SK-N-SH (cell line): ENCODE measurements around the gene SHMT2. TPM values are rescaled to one million over a fixed set of nuclear protein-coding genes. Genes with fewer than 3 reads are reported as not detected.

Experiments used
- CTCF ChIA-PET: fragments of 300-600, 350-600 bp; formaldehyde crosslinking; extraction: SDS; loops from one replicate; lab custom pipeline; 2021; lab: Yijun Ruan, JAX
- POLR2A ChIA-PET: fragments of 350-600 bp; sonication (Branson Sonifier 250); formaldehyde crosslinking; extraction: SDS; loops from one replicate; lab custom pipeline; 2020; ENCODE audit warnings: antibody characterized with exemption, inconsistent platforms; lab: Yijun Ruan, JAX
- DNase-seq: peaks from one replicate; pipeline ENCODE4 v3.0.0; 2012
- H2AFZ ChIP-seq: fragments of 200-600 bp; sonication (generic); 2 replicates; pipeline ENCODE4 v1.8.1; 2016; ENCODE audit warnings: antibody characterized with exemption, mild to moderate bottlenecking, low read depth
- H3F3A ChIP-seq: fragments of 200-600 bp; sonication (generic); replicated peaks from 2 replicates; pipeline ENCODE3; 2016; ENCODE audit warnings: antibody characterized with exemption, mild to moderate bottlenecking; ENCODE audit not compliant: insufficient read depth
- H3K27ac ChIP-seq, 2 experiments: fragments of 200-500 bp in 1 of 2; fragments of 200-600 bp in 1 of 2; sonication (Bioruptor generic) in 1 of 2; sonication (generic), shearing (Covaris generic) in 1 of 2; 2 replicates each; pipeline versions ENCODE4 v1.5.1 to v1.6.1; 2014 to 2016; ENCODE audit warnings: low read depth in 2 of 2, inconsistent platforms in 1 of 2, low read length in 1 of 2, mild to moderate bottlenecking in 1 of 2, mixed read lengths in 1 of 2
- H3K27me3 ChIP-seq: fragments of 200-600 bp; sonication (generic), shearing (Covaris generic); 2 replicates; pipeline ENCODE4 v1.6.1; 2016; ENCODE audit warnings: mixed run types; ENCODE audit not compliant: insufficient read depth
- H3K36me3 ChIP-seq, 2 experiments: fragments of 200-500 bp in 1 of 2; fragments of 200-600 bp in 1 of 2; sonication (Bioruptor generic) in 1 of 2; sonication (generic) in 1 of 2; replicated peaks in 1 of 2; 2 replicates each; pipeline versions ENCODE3 to v1.5.1; 2014 to 2016; ENCODE audit warnings: low read length in 1 of 2, mild to moderate bottlenecking in 1 of 2; ENCODE audit not compliant: insufficient read depth in 2 of 2, control insufficient read depth in 1 of 2
- H3K4me1 ChIP-seq, 2 experiments: fragments of 200-500 bp in 1 of 2; fragments of 200-600 bp in 1 of 2; sonication (Bioruptor generic) in 1 of 2; sonication (generic), shearing (Covaris generic) in 1 of 2; 2 replicates each; pipeline versions ENCODE4 v1.5.1 to v1.6.1; 2014 to 2016; ENCODE audit warnings: low read depth in 1 of 2, low read length in 1 of 2, mixed run types in 1 of 2; ENCODE audit not compliant: insufficient read depth in 2 of 2, control insufficient read depth in 1 of 2
- H3K4me2 ChIP-seq: fragments of 200-600 bp; sonication (generic), shearing (Covaris generic); 2 replicates; pipeline ENCODE4 v1.6.1; 2017; ENCODE audit warnings: mixed run types
- H3K4me3 ChIP-seq, 2 experiments: fragments of 200-500 bp in 1 of 2; fragments of 200-600 bp in 1 of 2; sonication (Bioruptor generic) in 1 of 2; sonication (generic), shearing (Covaris generic) in 1 of 2; 2 replicates each; pipeline versions ENCODE4 v1.5.1 to v1.8.1; 2014 to 2016; ENCODE audit warnings: low read depth in 2 of 2, inconsistent platforms in 1 of 2, low read length in 1 of 2, mild to moderate bottlenecking in 1 of 2, mixed read lengths in 1 of 2, moderate library complexity in 1 of 2
- H3K79me2 ChIP-seq: fragments of 200-600 bp; sonication (generic); 2 replicates; pipeline ENCODE4 v1.8.1; 2017; ENCODE audit warnings: mild to moderate bottlenecking; ENCODE audit not compliant: insufficient read depth
- H3K9ac ChIP-seq: fragments of 200-600 bp; sonication (generic); 2 replicates; pipeline ENCODE4 v1.6.1; 2017; ENCODE audit warnings: mixed run types
- H3K9me2 ChIP-seq: fragments of 200-600 bp; sonication (generic); 2 replicates; pipeline ENCODE4 v1.6.1; 2017; ENCODE audit warnings: mixed run types
- H3K9me3 ChIP-seq: fragments of 200-600 bp; sonication (generic); 2 replicates; pipeline ENCODE4 v1.6.1; 2017; ENCODE audit warnings: mixed run types, mild to moderate bottlenecking, moderate library complexity
- H4K20me1 ChIP-seq: fragments of 200-600 bp; sonication (generic); 2 replicates; pipeline ENCODE4 v1.6.1; 2017; ENCODE audit warnings: mild to moderate bottlenecking, mixed run types; ENCODE audit not compliant: insufficient read depth
- ELF1 ChIP-seq: IDR thresholded peaks from 2 replicates; pipeline ENCODE4 v1.4.0; 2012
- EP300 ChIP-seq, 2 experiments: IDR thresholded peaks; 2 replicates each; pipeline versions ENCODE4 v1.4.0 to v1.6.1; 2012; ENCODE audit warnings: borderline replicate concordance in 1 of 2, low read depth in 1 of 2, low read length in 1 of 2
- EZH2phosphoT487 ChIP-seq: fragments of 200-600 bp; sonication (generic); IDR thresholded peaks from 2 replicates; pipeline ENCODE4 v1.6.1; 2017; ENCODE audit warnings: low read depth, mixed run types, mild to moderate bottlenecking, antibody characterized with exemption, moderate library complexity, borderline replicate concordance
- FOXJ3 ChIP-seq: sonication (generic); formaldehyde crosslinking; IDR thresholded peaks from 2 replicates; pipeline ENCODE4 v1.5.1; 2020; ENCODE audit warnings: mild to moderate bottlenecking, missing genetic modification reagents
- GABPA ChIP-seq: IDR thresholded peaks from 2 replicates; pipeline ENCODE4 v1.4.0; 2012; ENCODE audit warnings: low read depth, mild to moderate bottlenecking
- IRF3 ChIP-seq: fragments of 150-350 bp; IDR thresholded peaks from 2 replicates; pipeline ENCODE4 v1.6.1; 2016; ENCODE audit warnings: mild to moderate bottlenecking, low read depth, low read length
- MAX ChIP-seq: IDR thresholded peaks from 2 replicates; pipeline ENCODE4 v1.4.0; 2012; ENCODE audit warnings: low read depth
- MEF2A ChIP-seq: IDR thresholded peaks from 2 replicates; pipeline ENCODE4 v1.4.0; 2012; ENCODE audit warnings: low read depth, borderline replicate concordance
- POLR2AphosphoS5 ChIP-seq: IDR thresholded peaks from 2 replicates; pipeline ENCODE4 v1.6.1; 2012; ENCODE audit warnings: low read depth, low read length
- RAD21 ChIP-seq: IDR thresholded peaks from 2 replicates; pipeline ENCODE4 v1.6.1; 2012; ENCODE audit warnings: mild to moderate bottlenecking, low read length
- RCOR1 ChIP-seq: fragments of 150-350 bp; IDR thresholded peaks from 2 replicates; pipeline ENCODE4 v1.6.1; 2017; ENCODE audit warnings: antibody characterized with exemption, low read length
- SIN3A ChIP-seq: IDR thresholded peaks from 2 replicates; pipeline ENCODE4 v1.6.1; 2012; ENCODE audit warnings: low read depth, mild to moderate bottlenecking, low read length, moderate library complexity, borderline replicate concordance
- SMC3 ChIP-seq: IDR thresholded peaks from 2 replicates; pipeline ENCODE4 v1.6.1; 2012; ENCODE audit warnings: low read depth, low read length, improper control_type of control experiment
- TAF1 ChIP-seq: IDR thresholded peaks from 2 replicates; pipeline ENCODE4 v1.6.1; 2012; ENCODE audit warnings: low read depth, mild to moderate bottlenecking, low read length, moderate library complexity, borderline replicate concordance
- USF2 ChIP-seq: fragments of 150-350 bp; IDR thresholded peaks from 2 replicates; pipeline ENCODE4 v1.6.1; 2017; ENCODE audit warnings: antibody characterized with exemption, low read length, low read depth, borderline replicate concordance
- YY1 ChIP-seq: IDR thresholded peaks from 2 replicates; pipeline ENCODE4 v1.4.0; 2012; ENCODE audit warnings: low read depth, mild to moderate bottlenecking
- WGBS: methylation state at CpG from one replicate; pipeline ENCODE4 v1.1.6; 2017; ENCODE audit warnings: low lambda C conversion rate; 5-methylcytosine and 5-hydroxymethylcytosine counted together
- polyA plus RNA-seq, 3 experiments: library from polyadenylated mRNA; depleted of rRNA; stranded (reverse); fragments of >200 nt; gene quantifications; 2 replicates each; pipeline ENCODE4 v1.2.3, GENCODE V29; 2012
- TF ChIP-seq, protein P1 (sequence below): IDR thresholded peaks from 2 replicates; pipeline ENCODE4 v1.4.0; 2012; ENCODE audit warnings: low read depth, borderline replicate concordance
- TF ChIP-seq, protein P2 (sequence below): IDR thresholded peaks from 2 replicates; pipeline ENCODE4; 2012

Gene SHMT2
- polyA plus RNA-seq, 1 of the 3 experiments (the other 2 are of a cell fraction), result 204 TPM

DNA sequence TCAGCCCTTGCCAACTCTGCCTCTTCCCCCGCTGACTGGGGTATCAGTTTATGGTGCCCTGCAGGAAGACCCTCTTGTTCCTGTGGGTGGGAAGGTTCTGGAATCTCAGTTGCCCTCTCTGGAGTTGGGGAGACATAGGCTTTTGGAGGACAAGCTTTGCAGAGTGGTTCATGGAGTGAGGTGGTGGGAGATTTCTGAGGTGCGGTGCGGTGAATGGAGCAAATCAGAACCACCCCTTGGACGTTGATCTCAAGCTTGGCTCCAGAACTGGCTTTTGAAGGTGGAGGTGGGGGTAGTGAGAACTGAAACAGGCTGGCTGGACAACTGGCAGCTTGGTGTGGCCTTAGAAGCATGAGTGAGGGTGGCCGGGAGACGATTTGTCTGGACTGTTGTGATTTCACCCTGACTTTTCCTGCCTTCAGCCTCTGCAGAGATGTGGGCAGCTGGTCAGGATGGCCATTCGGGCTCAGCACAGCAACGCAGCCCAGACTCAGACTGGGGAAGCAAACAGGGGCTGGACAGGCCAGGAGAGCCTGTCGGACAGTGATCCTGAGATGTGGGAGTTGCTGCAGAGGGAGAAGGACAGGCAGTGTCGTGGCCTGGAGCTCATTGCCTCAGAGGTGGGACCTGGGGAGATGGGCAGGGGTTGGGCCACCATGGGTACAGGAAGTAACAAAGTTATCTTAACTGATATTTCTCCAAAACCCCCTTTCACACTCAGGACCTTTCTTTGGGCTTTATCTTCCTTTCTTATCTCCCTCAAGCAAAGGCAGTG lies 1.1 kb downstream of the SHMT2 start:
- Histone ChIP-seq H3K27me3 (no peaks in the 10 kb centered on the region), H3F3A (no peaks in the 10 kb centered on the region), H3K4me3 (peak overlapping the region; percentile 88 to 94), H3K27ac (peak overlapping the region; percentile 75 to 87), H3K4me2 (peak overlapping the region; percentile 98), H3K9ac (peak overlapping the region; percentile 96), H3K36me3 (peaks cover 22 to 37% of the 10 kb centered on the region in 2 experiments), H4K20me1 (no peaks in the 10 kb centered on the region), H2AFZ (no peak overlapping the region), H3K4me1 (peaks cover 0 to 31% of the 10 kb centered on the region in 2 experiments; a peak in 1 of 4 replicates), H3K9me3 (no peaks in the 10 kb centered on the region), H3K9me2 (no peaks in the 10 kb centered on the region), H3K79me2 (peaks cover 28% of the 10 kb centered on the region)
- DNase-seq, result no peak
- CTCF ChIA-PET, result interaction anchor here (0.9 to 31.5 kb wide), 7 partner anchors 10 to 232 kb away, joined by 3 to 937 read pairs (median 6); partner anchors contain the start of gene NXPH4
- POLR2A ChIA-PET, result interaction anchor here (1.2 to 2.6 kb wide), 3 partner anchors 10 to 289 kb away, joined by 3 to 43 read pairs (median 9); no protein-coding TSS in a partner anchor
- TF ChIP-seq SIN3A, result no peak
- no peak for TF ChIP-seq USF2
- TF ChIP-seq, protein P1, sequence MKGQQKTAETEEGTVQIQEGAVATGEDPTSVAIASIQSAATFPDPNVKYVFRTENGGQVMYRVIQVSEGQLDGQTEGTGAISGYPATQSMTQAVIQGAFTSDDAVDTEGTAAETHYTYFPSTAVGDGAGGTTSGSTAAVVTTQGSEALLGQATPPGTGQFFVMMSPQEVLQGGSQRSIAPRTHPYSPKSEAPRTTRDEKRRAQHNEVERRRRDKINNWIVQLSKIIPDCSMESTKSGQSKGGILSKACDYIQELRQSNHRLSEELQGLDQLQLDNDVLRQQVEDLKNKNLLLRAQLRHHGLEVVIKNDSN, result no peak
- no peak for TF ChIP-seq RAD21
- TF ChIP-seq RCOR1, result no peak
- TF ChIP-seq MEF2A, result no peak
- TF ChIP-seq, protein P2, sequence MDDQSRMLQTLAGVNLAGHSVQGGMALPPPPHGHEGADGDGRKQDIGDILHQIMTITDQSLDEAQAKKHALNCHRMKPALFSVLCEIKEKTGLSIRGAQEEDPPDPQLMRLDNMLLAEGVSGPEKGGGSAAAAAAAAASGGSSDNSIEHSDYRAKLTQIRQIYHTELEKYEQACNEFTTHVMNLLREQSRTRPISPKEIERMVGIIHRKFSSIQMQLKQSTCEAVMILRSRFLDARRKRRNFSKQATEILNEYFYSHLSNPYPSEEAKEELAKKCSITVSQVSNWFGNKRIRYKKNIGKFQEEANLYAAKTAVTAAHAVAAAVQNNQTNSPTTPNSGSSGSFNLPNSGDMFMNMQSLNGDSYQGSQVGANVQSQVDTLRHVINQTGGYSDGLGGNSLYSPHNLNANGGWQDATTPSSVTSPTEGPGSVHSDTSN, result no peak
- no peak for TF ChIP-seq YY1
- no peak for TF ChIP-seq EZH2phosphoT487
- TF ChIP-seq POLR2AphosphoS5, result no peak
- no peak for TF ChIP-seq EP300 (IDR thresholded peaks at IDR 0.05; ENCODE audit: borderline replicate concordance in 1 of 2, low read depth in 1 of 2, low read length in 1 of 2)
- no peak for TF ChIP-seq GABPA
- TF ChIP-seq ELF1, result no peak
- no peak for TF ChIP-seq IRF3
- no peak for TF ChIP-seq FOXJ3
- no peak for TF ChIP-seq TAF1
- TF ChIP-seq SMC3, result no peak
- TF ChIP-seq MAX, result no peak
- WGBS, result 68% methylated on average over 8 of the region's 10 CpGs
